ENCODE results near the gene ZNF534.
"Not testable (repeated sequence)": the region's sequence is repeated elsewhere in the genome, so short reads cannot be mapped to it uniquely, and the experiment has no call there.

ZNF534 gene

GRCh38 chr19:52500474-52500873, 71.5 kb downstream of the ZNF534 start:
- not testable (repeated sequence) for DNase-seq

- DNase-seq, result not testable (repeated sequence)
These were observed 72.0 kb downstream of the ZNF534 start for GRCh38 chr19:52500991-52501390.

Measured in activated CD4-positive, CD25-positive, alpha-beta regulatory T cell treated with anti-CD3 and anti-CD28 coated beads, Interleukin-2, amount 50 U/mL, for 72 hours (primary cell).